Putamen (tissue), 1 donor: ENCODE measurements around the gene SLC29A3.
"Not testable (repeated sequence)": the region's sequence is repeated elsewhere in the genome, so short reads cannot be mapped to it uniquely, and the experiment has no call there.

Experiments used
- DNase-seq: peaks from one replicate; pipeline ENCODE4 v3.0.0-alpha.2; 2016; ENCODE audit warnings: low spot score

Gene SLC29A3

DNA sequence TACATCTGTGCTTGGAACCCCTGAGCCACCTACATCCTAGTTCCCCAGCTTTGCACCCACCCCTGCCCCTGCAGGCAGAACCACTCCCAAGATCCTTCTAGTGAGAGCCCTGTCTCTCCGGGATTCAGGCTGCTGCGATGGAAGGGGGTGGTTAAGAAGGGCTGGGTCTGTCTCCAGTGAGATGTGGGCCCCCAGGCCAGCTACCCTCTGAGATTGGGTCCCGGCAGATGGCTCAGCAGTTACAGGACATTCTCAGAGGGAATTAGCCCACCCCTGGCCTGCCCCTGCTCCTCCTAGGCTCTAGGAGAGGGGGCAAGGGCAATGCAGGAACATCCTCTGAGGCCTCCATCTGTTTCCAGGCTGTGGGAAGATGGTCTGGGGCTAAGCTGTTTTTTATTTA, 27.7 kb downstream of the SLC29A3 start:
- DNase-seq, result no peak

- no peak for DNase-seq
These were observed 28.7 kb downstream of the SLC29A3 start for GRCh38 chr10:71347587-71348395.

- DNase-seq, result no peak
These were observed 29.8 kb downstream of the SLC29A3 start for GRCh38 chr10:71348850-71349249.

DNA sequence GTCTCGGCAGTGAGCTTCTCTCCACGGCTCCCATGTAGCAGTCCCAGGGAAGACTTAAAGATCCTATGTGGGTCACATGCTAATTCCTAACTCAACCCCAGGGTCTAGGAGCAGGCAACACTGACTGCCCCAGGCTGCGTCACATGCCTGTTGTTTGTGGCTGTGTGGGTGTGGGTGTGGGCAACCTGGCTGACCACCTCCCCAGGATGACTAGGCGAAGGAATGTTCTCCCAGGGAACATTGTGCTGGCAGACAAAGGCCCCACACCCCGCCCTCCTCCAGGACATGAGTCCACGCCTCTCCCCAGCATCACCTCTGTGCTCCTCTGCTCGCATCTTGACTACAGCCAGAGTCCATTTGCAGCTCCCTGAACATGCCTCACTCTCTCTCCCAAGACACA, 30.3 kb downstream of the SLC29A3 start:
- DNase-seq, result no peak

- no peak for DNase-seq
These were observed 32.0 kb downstream of the SLC29A3 start for GRCh38 chr10:71351087-71351486.

DNA sequence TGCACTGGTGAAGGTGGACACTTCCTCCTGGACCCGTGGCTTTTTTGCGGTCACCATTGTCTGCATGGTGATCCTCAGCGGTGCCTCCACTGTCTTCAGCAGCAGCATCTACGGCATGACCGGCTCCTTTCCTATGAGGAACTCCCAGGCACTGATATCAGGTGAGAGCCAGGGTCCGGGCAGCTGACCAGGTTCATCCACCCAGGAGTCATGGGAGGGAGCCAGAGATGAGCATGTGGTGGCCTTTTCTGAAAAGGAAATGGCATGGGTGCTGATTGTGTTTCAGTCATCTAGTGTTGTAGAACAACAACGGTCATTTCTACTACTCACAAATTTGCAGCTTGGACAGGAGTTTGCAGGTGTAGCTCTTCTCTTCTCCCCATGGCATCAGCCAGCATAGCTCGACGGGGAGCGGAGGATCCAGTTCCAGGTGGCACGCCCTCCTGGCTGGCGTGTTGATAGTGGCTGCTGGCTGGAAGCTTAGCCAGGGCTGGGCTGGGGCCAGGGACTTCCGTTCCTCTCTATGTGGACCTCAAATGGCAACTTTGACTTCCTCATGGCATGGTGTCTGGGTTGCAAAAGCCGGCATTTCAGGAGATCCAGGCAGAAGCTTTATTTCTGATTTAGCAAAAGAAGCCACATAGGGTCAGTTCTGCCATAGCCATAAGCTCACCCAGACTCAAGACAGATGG, 32.7 kb downstream of the SLC29A3 start:
- no peak for DNase-seq

DNA sequence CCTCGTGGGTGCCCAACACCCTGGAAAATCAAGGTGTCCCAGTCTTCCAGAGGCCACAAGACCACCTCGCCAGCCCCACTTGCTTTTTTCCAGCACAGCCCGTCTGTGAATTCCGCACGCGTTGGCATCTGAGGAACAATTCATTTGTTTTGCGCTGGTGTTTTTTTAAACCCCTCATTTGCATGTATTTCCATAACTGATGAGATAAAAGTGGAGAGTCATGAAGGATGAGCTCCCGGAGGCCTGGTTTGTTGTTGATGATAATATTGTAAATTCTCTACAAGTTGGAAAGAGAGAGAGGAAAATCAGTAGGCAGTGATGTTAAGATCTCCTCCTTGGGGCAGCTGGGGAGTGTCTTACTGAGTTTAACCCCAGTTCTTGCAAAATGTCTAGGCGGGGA, 34.6 kb downstream of the SLC29A3 start:
- DNase-seq, result no peak

- DNase-seq, result no peak
These were observed 35.7 kb downstream of the SLC29A3 start for GRCh38 chr10:71354776-71355175.

GRCh38 chr10:71355886-71356285, 36.8 kb downstream of the SLC29A3 start:
- no peak for DNase-seq

- no peak for DNase-seq
These were observed 38.8 kb downstream of the SLC29A3 start for GRCh38 chr10:71357792-71358265.

- no peak for DNase-seq
These were observed 39.2 kb downstream of the SLC29A3 start for GRCh38 chr10:71358277-71358676.

GRCh38 chr10:71358906-71359305, 39.8 kb downstream of the SLC29A3 start:
- DNase-seq, result not testable (repeated sequence)

- no peak for DNase-seq
These were observed 40.4 kb downstream of the SLC29A3 start for GRCh38 chr10:71359364-71360046.

DNA sequence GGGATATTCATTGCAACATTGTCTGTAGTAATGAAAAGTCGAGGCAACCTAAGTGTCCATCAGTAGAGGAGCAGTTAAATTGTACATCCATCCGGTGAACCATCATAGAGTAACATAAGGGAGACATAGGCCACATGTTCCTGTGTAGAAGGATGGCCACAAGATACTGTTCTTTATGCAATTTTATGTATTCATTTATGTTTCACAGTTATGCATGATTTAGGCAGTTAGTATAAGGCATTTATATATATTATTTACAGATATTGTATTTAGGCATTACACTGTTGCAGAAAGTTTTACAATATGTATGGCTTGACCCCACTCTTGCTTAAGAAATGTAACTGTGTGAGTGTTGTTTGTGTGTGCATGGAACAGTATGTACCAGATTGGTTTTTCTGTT, 41.7 kb downstream of the SLC29A3 start:
- DNase-seq, result no peak

DNA sequence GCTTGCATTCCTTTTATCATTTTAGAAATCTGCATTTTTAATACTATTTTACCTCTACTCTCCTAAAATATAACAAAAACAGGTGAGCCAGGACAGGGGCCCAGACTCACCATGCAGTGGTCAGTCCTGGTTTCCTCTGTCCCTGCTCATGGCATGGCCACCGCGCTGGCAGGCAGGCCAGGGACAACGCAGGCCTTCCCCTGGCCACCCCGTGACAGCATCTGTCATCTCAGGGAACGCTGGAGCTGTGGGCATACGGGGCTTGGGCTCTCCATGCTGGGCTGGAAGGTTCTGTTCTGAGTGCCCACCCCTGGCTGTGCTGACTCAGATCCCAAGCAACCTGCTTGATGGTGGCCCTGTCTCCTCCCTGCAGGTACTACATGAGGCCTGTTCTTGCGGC, 42.5 kb downstream of the SLC29A3 start:
- no peak for DNase-seq

GRCh38 chr10:71362141-71362540, 43.1 kb downstream of the SLC29A3 start:
- no peak for DNase-seq

GRCh38 chr10:71363936-71364335, 44.9 kb downstream of the SLC29A3 start:
- no peak for DNase-seq

- no peak for DNase-seq
These were observed 46.3 kb downstream of the SLC29A3 start for GRCh38 chr10:71365366-71365765.

GRCh38 chr10:71366690-71367089, 47.6 kb downstream of the SLC29A3 start:
- DNase-seq, result no peak

- no peak for DNase-seq
These were observed 48.2 kb downstream of the SLC29A3 start for GRCh38 chr10:71367271-71367670.

GRCh38 chr10:71368176-71368575, 49.1 kb downstream of the SLC29A3 start:
- DNase-seq, result no peak

- DNase-seq, result no peak
These were observed 49.6 kb downstream of the SLC29A3 start for GRCh38 chr10:71368643-71369042.

DNA sequence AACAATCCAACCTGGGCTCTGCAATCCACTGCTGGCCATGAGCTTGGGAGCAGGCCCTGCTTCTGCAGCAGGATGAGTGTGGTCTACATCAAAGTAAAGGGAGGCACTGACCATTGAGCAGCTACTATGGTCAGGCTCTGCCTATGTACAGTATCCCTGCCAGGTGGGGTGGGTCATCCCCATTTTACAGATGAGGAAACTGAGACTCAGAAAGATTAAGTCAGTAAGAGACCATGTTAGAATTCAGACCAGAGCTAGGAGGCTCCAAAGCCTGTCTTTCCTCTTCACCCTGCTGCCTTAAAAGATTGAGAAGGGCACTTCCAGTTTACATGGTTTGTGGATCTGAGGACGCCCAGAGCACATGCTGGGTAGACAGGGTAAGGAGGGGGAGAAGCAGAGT, 50.5 kb downstream of the SLC29A3 start:
- no peak for DNase-seq
